A549 treated with Mapracorat at 1 μM for 4 hours (cell line): Measurements from ENCODE around the gene TTC8. TPM values are rescaled to one million over a fixed set of nuclear protein-coding genes. Genes with fewer than 3 reads are reported as not detected.

Experiments used
- total RNA-seq: library from RNA; stranded (reverse); fragments of 200-300 nt; extraction: Qiagen RNA extraction; gene quantifications from 5 replicates; pipeline ENCODE4 v1.2.3, GENCODE V29; 2022

TTC8 gene
- total RNA-seq = 35.0 to 44.2 TPM (median 38.5 TPM) in 5 replicates

DNA sequence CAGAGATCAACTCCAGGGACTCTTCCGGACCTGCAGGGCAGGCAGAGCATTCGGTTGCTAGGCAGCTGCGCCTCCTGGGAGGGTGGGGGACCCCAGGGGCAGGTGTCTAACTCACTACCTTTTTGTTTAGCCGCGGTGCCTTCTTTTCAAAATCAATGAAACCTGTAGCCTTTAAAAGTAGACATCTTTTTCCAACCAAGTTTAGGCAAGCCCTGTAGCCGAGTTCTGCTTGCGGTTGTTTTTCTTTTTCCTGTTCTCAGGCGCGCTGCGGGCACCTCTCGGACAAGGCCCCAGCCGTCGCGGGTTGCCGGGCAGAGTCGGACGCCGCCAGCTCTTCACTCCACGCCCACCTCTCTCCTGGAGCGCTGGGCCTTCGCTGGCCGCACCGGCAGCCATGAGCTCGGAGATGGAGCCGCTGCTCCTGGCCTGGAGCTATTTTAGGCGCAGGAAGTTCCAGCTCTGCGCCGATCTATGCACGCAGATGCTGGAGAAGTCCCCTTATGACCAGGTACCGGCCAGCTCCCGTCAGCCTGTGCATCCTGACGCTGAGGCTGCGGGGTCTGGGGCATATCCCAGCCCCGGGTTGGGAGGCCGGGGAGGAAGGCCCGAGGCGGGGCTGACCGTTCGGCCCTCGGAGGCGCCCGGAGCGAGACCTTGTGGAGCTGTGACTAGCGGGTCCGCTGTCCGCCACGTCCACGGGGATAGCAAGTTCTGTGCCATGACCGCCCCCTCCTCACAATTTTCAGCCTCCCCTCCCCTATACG is at the start of gene TTC8:
Gene TTC8, plus strand, starts transcription at position 338 of the 764 bp plus-strand sequence. Its CDS starts 57 bp downstream, at position 395.

DNA sequence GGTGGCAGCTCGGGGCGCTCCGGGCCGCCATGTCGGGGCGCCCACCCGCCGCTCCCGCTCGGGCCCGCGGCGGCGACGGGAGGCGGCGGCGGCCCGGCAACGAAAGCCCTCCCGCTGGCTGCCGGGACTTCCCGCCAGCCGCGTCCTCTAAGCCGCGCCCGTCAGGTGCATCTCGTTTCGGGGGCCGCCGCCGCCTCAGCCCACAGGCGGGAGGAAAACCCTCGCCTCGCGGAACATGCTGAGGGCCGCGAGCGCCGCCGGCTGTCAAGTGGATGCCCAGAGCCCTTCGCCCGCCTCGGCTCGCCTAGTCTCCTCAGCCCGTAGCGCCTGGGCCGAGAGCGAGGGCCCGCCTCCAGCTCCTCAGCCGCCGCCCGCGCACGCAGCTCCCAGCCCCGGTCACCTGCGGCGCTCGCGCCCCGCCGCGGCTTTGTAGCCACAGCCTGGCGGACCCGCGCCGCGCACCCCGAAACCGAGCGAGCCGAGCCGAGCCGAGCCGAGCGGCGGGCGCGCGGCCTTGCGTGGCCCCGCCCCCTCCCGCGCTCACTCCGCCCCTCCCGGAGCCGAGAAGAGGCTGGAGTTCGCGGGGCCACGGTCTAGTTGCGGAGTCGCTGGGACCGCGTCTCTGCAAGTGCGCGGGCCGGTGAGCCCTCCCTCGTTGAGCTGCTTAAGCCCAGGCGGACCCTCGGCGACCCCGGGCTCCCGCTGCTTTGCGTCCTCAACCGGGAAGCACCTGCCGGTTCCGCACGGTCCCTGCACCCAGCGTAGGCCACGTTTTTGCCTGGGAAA is 31.8 kb upstream of the TTC8 start, which contains the start of gene EML5:
Gene EML5, minus strand, starts transcription at position 481 of the 786 bp plus-strand sequence. Its CDS starts 450 bp downstream, at position 31.

Other genes starting within 250 kb of the TTC8 start
- 0.39 to 1.0 TPM (median 0.44 TPM) in 5 replicates for gene EML5, start 31.7 kb upstream of the TTC8 start, total RNA-seq